Smooth muscle cell (in vitro differentiated cells): ENCODE measurements around the gene TP73. TPM values are rescaled to one million over a fixed set of nuclear protein-coding genes. Genes with fewer than 3 reads are reported as not detected.
"Not testable (repeated sequence)": the region's sequence is repeated elsewhere in the genome, so short reads cannot be mapped to it uniquely, and the experiment has no call there.

Experiments
- DNase-seq: peaks from one replicate; lab custom pipeline; 2025; ENCODE audit not compliant: unreplicated experiment; lab: John Stamatoyannopoulos, UW
- H2AFZ ChIP-seq: fragments of 200-600 bp; sonication (generic); 2 replicates; pipeline ENCODE4 v1.6.0; 2016; ENCODE audit warnings: antibody characterized with exemption, low read depth, mild to moderate bottlenecking
- H3F3A ChIP-seq: fragments of 200-600 bp; sonication (generic); 2 replicates; pipeline ENCODE4 v1.6.0; 2017; ENCODE audit warnings: antibody characterized with exemption, low read depth
- H3K27ac ChIP-seq: fragments of 200-600 bp; sonication (generic); 2 replicates; pipeline ENCODE4 v1.5.1; 2016; ENCODE audit warnings: low read depth, mild to moderate bottlenecking
- H3K27me3 ChIP-seq: fragments of 200-600 bp; sonication (generic); 2 replicates; pipeline ENCODE4 v1.6.1; 2016; ENCODE audit warnings: low read depth, mild to moderate bottlenecking
- H3K36me3 ChIP-seq: fragments of 200-600 bp; sonication (generic); 2 replicates; pipeline ENCODE4 v1.5.1; 2016; ENCODE audit warnings: low read depth
- H3K4me1 ChIP-seq: fragments of 200-600 bp; sonication (generic); 2 replicates; pipeline ENCODE4 v1.5.1; 2016; ENCODE audit warnings: low read depth
- H3K4me2 ChIP-seq: fragments of 200-600 bp; sonication (generic); 2 replicates; pipeline ENCODE4 v1.6.0; 2016; ENCODE audit warnings: mild to moderate bottlenecking
- H3K4me3 ChIP-seq: fragments of 200-600 bp; sonication (generic); 2 replicates; pipeline ENCODE4 v1.5.1; 2016; ENCODE audit warnings: mild to moderate bottlenecking
- H3K79me2 ChIP-seq: fragments of 200-600 bp; sonication (generic); 2 replicates; pipeline ENCODE4 v1.6.0; 2016; ENCODE audit warnings: low read depth, mild to moderate bottlenecking
- H3K9ac ChIP-seq: fragments of 200-600 bp; sonication (generic); 2 replicates; pipeline ENCODE4 v1.6.0; 2016; ENCODE audit warnings: low read depth
- H3K9me3 ChIP-seq: fragments of 200-600 bp; sonication (generic); replicated peaks from 2 replicates; pipeline ENCODE4 v1.5.1; 2016; ENCODE audit warnings: low read depth
- H4K20me1 ChIP-seq: fragments of 200-600 bp; sonication (generic); 2 replicates; pipeline ENCODE4 v1.6.0; 2016; ENCODE audit warnings: low read depth
- WGBS: methylation state at CpG from one replicate; pipeline ENCODE4 v1.1.7; 2016; ENCODE audit warnings: low lambda C conversion rate; 5-methylcytosine and 5-hydroxymethylcytosine counted together
- polyA plus RNA-seq: library from polyadenylated mRNA; unstranded; fragments of >200 nt; fragmentation: Nextera tagmentation; extraction: Ambion mirVana; gene quantifications from 2 replicates; pipeline ENCODE4 v1.2.1, GENCODE V29; 2016
- total RNA-seq: library from RNA; depleted of rRNA; stranded (reverse); fragments of >200 nt; gene quantifications from 2 replicates; pipeline ENCODE4 v1.2.3, GENCODE V29; 2014
- TF ChIP-seq, protein P1 (sequence below): fragments of 200-600 bp; sonication (generic); IDR thresholded peaks from 2 replicates; pipeline ENCODE4 v1.5.1; 2017; ENCODE audit warnings: borderline replicate concordance, mild to moderate bottlenecking, antibody characterized with exemption; ENCODE audit not compliant: insufficient read depth, poor library complexity, severe bottlenecking

TP73 gene
- total and polyA plus RNA-seq, 2 experiments from 2014 or later: 0.22 TPM; not detected in 1

DNA sequence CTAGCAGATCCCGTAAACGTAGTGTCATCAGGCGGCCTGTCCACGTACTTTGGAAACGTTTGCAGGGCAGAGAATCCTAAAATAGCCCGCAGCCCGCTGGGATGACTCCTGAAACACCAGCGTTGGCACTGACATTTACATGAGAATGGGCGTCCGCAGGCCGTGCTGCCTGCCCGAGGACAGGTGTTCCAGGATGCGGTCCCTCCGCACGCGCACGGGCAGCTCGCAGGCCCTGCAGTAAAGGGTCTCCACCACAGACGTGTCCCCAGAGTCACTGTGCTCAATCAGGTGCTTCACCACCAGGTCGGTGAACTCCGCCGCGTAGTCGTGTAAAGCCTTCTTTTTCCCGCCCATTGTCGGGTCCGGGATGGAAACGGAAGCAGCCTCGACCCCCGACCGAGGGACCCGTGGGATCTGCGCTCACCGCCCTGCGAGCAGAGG lies 94.1 kb downstream of the TP73 start:
- H3K4me2 ChIP-seq: peak overlapping the region; percentile 99
- peaks cover 14% of the 10 kb centered on the region for H3K4me1 ChIP-seq
- WGBS: 7% methylated on average over 34 of the region's 35 CpGs
- DNase-seq: no peak
- H3K27ac ChIP-seq: no peak overlapping the region
- H4K20me1 ChIP-seq: peaks cover 29% of the 10 kb centered on the region
- peaks cover 5% of the 10 kb centered on the region for H3K27me3 ChIP-seq
- peak overlapping the region; percentile 57 for H3K9ac ChIP-seq
- H3K4me3 ChIP-seq: peak overlapping the region; percentile 78
- peak overlapping the region; percentile 64 for H2AFZ ChIP-seq
- no peaks in the 10 kb centered on the region for H3K36me3 ChIP-seq
- H3K79me2 ChIP-seq: no peaks in the 10 kb centered on the region
- H3F3A ChIP-seq: no peaks in the 10 kb centered on the region
- H3K9me3 ChIP-seq: no peaks in the 10 kb centered on the region
- TF ChIP-seq, protein P1, sequence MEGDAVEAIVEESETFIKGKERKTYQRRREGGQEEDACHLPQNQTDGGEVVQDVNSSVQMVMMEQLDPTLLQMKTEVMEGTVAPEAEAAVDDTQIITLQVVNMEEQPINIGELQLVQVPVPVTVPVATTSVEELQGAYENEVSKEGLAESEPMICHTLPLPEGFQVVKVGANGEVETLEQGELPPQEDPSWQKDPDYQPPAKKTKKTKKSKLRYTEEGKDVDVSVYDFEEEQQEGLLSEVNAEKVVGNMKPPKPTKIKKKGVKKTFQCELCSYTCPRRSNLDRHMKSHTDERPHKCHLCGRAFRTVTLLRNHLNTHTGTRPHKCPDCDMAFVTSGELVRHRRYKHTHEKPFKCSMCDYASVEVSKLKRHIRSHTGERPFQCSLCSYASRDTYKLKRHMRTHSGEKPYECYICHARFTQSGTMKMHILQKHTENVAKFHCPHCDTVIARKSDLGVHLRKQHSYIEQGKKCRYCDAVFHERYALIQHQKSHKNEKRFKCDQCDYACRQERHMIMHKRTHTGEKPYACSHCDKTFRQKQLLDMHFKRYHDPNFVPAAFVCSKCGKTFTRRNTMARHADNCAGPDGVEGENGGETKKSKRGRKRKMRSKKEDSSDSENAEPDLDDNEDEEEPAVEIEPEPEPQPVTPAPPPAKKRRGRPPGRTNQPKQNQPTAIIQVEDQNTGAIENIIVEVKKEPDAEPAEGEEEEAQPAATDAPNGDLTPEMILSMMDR: no peak

DNA sequence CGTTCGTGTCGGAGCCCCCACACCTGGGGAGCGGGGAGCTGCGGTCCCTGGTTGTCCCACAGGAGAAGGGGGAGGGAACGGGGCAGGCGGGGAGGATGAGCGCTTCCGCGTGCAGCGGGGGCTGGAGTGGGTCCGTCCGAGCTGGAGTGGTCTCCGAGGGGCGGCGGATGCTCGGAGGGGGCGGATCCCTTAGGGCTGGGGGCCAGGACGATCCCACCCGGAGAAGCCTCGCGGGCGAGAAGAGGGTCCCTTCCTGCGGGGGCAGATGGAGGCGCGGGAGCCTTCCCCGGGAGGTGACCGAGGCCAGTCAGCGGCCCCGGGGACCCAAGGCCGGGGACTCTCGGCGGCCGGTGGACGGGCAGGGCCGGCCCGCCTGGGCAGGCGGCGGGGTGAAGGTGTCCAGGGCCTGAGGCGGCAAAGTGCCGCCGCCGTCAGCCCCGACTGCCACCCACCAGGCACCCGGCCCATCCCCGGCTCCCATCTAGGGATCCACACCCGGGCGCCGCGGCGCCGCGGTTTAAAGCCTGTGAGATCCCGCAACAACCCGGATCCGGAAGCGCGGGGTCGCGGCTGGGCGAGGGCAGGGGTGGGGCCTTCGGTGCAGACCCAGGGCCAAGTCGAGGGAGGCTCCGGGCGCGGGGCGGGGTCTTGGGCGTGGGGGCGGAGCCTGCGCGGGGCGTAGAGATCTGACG lies 94.7 kb downstream of the TP73 start:
- DNase-seq: peak; percentile 42
- peak overlapping the region; percentile 64 for H2AFZ ChIP-seq
- H3K79me2 ChIP-seq: no peaks in the 10 kb centered on the region
- H4K20me1 ChIP-seq: peaks cover 29% of the 10 kb centered on the region
- peak overlapping the region; percentile 99 for H3K4me2 ChIP-seq
- peak overlapping the region; percentile 78 for H3K4me3 ChIP-seq
- H3K27ac ChIP-seq: no peak overlapping the region
- H3K36me3 ChIP-seq: no peaks in the 10 kb centered on the region
- H3K9ac ChIP-seq: peak overlapping the region; percentile 57
- WGBS: 2% methylated on average over 54 of the region's 73 CpGs
- no peaks in the 10 kb centered on the region for H3K9me3 ChIP-seq
- H3K4me1 ChIP-seq: peaks cover 14% of the 10 kb centered on the region
- no peaks in the 10 kb centered on the region for H3F3A ChIP-seq
- H3K27me3 ChIP-seq: peaks cover 5% of the 10 kb centered on the region
- TF ChIP-seq, protein P1: no peak

DNA sequence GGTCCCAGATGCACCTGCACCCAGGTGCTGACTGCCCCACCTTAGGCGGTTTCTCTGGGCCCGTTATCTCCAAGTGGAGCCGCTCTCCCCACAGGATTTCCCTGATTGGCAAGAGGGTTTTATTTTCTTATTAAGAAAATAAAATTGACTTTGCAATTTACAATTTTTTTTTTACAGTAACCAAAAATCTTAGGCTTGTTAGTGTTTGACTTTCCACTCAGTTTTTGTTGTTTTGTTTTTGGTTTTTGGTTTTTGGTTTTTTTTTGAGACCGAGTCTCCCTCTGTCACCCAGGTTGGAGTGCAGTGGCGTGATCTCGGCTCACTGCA lies 95.2 kb downstream of the TP73 start:
- Histone ChIP-seq H3K36me3 (no peaks in the 10 kb centered on the region), H3K79me2 (no peaks in the 10 kb centered on the region), H3K9ac (no peak overlapping the region), H3F3A (no peaks in the 10 kb centered on the region), H3K4me2 (peak overlapping the region; percentile 99), H2AFZ (peak overlapping the region; percentile 64), H4K20me1 (peaks cover 29% of the 10 kb centered on the region), H3K4me1 (peaks cover 14% of the 10 kb centered on the region), H3K4me3 (peak overlapping the region; percentile 78), H3K27me3 (peaks cover 5% of the 10 kb centered on the region), H3K9me3 (no peaks in the 10 kb centered on the region), H3K27ac (no peak overlapping the region)
- TF ChIP-seq, protein P1: no peak
- 42% methylated on average over 6 of the region's 6 CpGs for WGBS
- no peak for DNase-seq

DNA sequence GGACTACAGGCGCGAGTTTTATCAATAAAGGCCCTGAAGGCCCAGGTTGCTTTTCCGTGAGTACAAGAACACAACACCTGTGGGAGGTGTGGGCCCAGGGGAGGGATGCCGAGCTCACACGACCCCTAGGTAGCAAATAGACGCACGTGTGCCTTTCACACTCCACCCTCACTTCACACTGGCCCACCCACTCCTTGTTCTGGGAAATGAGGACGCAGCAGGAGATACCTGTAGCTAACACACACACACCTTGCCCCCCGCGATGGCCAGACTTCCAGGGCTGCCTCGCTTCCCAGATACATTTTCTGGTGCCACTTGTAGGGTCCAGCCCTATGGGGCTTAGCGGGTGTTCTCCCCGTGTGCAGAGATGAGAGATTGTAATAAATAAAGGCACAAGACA lies 95.6 kb downstream of the TP73 start:
- Histone ChIP-seq H2AFZ (peak overlapping the region; percentile 64), H3K79me2 (no peaks in the 10 kb centered on the region), H3K4me3 (peak overlapping the region; percentile 78), H3F3A (no peaks in the 10 kb centered on the region), H3K4me2 (peak overlapping the region; percentile 99), H3K27ac (no peak overlapping the region), H4K20me1 (peaks cover 28% of the 10 kb centered on the region), H3K4me1 (peaks cover 14% of the 10 kb centered on the region), H3K27me3 (peaks cover 5% of the 10 kb centered on the region), H3K36me3 (no peaks in the 10 kb centered on the region), H3K9ac (no peak overlapping the region), H3K9me3 (no peaks in the 10 kb centered on the region)
- no peak for DNase-seq
- TF ChIP-seq, protein P1: no peak
- 91% methylated on average over 13 of the region's 13 CpGs for WGBS

DNA sequence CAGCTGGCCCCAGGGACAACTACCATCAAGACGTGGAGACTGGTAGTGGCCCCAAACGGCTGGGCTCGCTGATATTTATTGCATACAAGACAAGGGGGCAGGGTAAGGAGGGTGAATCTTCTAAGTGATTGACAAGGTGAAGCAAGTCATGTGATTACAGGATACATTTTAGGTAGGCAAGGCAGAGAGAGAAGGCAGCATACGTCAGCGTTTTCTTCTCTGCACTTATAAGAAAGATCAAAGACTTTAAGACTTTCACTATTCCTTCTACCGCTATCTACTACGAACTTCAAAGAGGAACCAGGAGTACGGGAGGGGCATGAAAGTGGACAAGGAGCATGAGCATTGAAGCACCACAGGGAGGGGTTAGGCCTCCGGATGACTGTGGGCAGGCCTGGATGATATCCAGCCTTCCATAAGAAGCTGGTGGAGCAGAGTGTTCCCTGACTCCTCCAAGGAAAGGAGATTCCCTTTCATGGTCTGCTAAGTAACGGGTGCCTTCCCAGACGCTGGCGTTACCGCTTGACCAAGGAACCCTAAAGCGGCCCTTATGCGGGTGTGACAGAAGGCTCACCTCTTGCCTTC lies 96.1 kb downstream of the TP73 start:
- not testable (repeated sequence) for H3F3A ChIP-seq, H3K27me3 ChIP-seq, H3K4me2 ChIP-seq, H3K4me3 ChIP-seq, H3K27ac ChIP-seq, H3K36me3 ChIP-seq, H3K9me3 ChIP-seq, H2AFZ ChIP-seq, H3K79me2 ChIP-seq, H3K9ac ChIP-seq, DNase-seq
- peaks cover 14% of the 10 kb centered on the region for H3K4me1 ChIP-seq
- peaks cover 24% of the 10 kb centered on the region for H4K20me1 ChIP-seq
- 90% methylated on average over 15 of the region's 15 CpGs for WGBS
